Hepatocyte (in vitro differentiated cells): ENCODE data around the gene GADD45B.

Experiments
- CTCF ChIP-seq: fragments of 200-600 bp; sonication (generic); IDR thresholded peaks from 2 replicates; pipeline ENCODE4 v1.5.1; 2016; ENCODE audit warnings: antibody characterized with exemption, mild to moderate bottlenecking; ENCODE audit not compliant: poor library complexity
- EZH2 ChIP-seq: fragments of 200-600 bp; sonication (generic); IDR thresholded peaks from 2 replicates; pipeline ENCODE4 v1.6.1; 2016; ENCODE audit warnings: antibody characterized with exemption, mild to moderate bottlenecking, borderline replicate concordance
- EZH2phosphoT487 ChIP-seq: fragments of 200-600 bp; sonication (generic); IDR thresholded peaks from one replicate; pipeline ENCODE4 v1.6.1; 2018; ENCODE audit warnings: antibody characterized with exemption, mild to moderate bottlenecking, low read depth, moderate library complexity; ENCODE audit not compliant: unreplicated experiment, severe bottlenecking

- TF ChIP-seq EZH2phosphoT487 (no peak), CTCF (no peak), EZH2 (no peak)
Observed at GRCh38 chr19:2441096-2441752, 34.7 kb upstream of the GADD45B start.
